Endodermal cell (in vitro differentiated cells): ENCODE data around the gene PPM1B. TPM values are rescaled to one million over a fixed set of nuclear protein-coding genes. Genes with fewer than 3 reads are reported as not detected.

Experiments used
- DNase-seq: peaks from one replicate; pipeline ENCODE4 v3.0.0-alpha.2; 2017
- H3K27ac ChIP-seq: 2 replicates; pipeline ENCODE4 v1.5.1; 2013; ENCODE audit warnings: mild to moderate bottlenecking, low read depth, low read length, moderate library complexity
- H3K27me3 ChIP-seq: 2 replicates; pipeline ENCODE4 v1.6.1; 2013; ENCODE audit warnings: mild to moderate bottlenecking, low read length, moderate library complexity; ENCODE audit not compliant: insufficient read depth, control insufficient read depth, poor library complexity, severe bottlenecking
- H3K36me3 ChIP-seq: 2 replicates; pipeline ENCODE4 v1.7.0; 2013; ENCODE audit warnings: mild to moderate bottlenecking, low read length, moderate library complexity; ENCODE audit not compliant: control insufficient read depth, insufficient read depth
- H3K4me1 ChIP-seq: one replicate; pipeline ENCODE4 v1.7.0; 2013; ENCODE audit warnings: low read length; ENCODE audit not compliant: control insufficient read depth, insufficient read depth
- H3K4me3 ChIP-seq: 2 replicates; pipeline ENCODE4 v1.5.1; 2013; ENCODE audit warnings: mild to moderate bottlenecking, low read length, moderate library complexity
- H3K9ac ChIP-seq: 2 replicates; pipeline ENCODE4 v1.6.1; 2013; ENCODE audit warnings: mild to moderate bottlenecking, low read length, moderate library complexity; ENCODE audit not compliant: poor library complexity, severe bottlenecking; ENCODE audit errors: extremely low read depth
- H3K9me3 ChIP-seq: 2 replicates; pipeline ENCODE4 v1.6.1; 2013; ENCODE audit warnings: mild to moderate bottlenecking, low read length, moderate library complexity; ENCODE audit not compliant: control insufficient read depth
- H3K27ac Mint-ChIP-seq: 2 replicates; pipeline ENCODE4 v1.8.0; 2020; ENCODE audit warnings: mixed read lengths
- H3K27me3 Mint-ChIP-seq: 2 replicates; pipeline ENCODE4 v1.8.0; 2021; ENCODE audit warnings: mild to moderate bottlenecking, mixed read lengths; ENCODE audit not compliant: insufficient read depth
- H3K36me3 Mint-ChIP-seq: 2 replicates; pipeline ENCODE4 v1.8.0; 2020; ENCODE audit warnings: low read depth, mixed read lengths
- H3K4me1 Mint-ChIP-seq: 2 replicates; pipeline ENCODE4 v1.8.0; 2020; ENCODE audit warnings: mixed read lengths
- H3K4me3 Mint-ChIP-seq: 2 replicates; pipeline ENCODE4 v1.8.0; 2020; ENCODE audit warnings: mild to moderate bottlenecking, moderate library complexity, mixed read lengths
- H3K9me3 Mint-ChIP-seq: 2 replicates; pipeline ENCODE4 v1.8.0; 2020; ENCODE audit warnings: mild to moderate bottlenecking, mixed read lengths
- WGBS, 2 experiments: methylation state at CpG; one replicate each; pipeline versions ENCODE4 v1.1.5 to v1.1.7; 2013; ENCODE audit warnings: missing lambda C conversion rate in 2 of 2, mixed read lengths in 1 of 2; ENCODE audit not compliant: insufficient coverage in 1 of 2, insufficient read length in 1 of 2; 5-methylcytosine and 5-hydroxymethylcytosine counted together
- total RNA-seq, 2 donors: library from RNA; stranded (reverse); fragmentation: NEBNext Ultra II Directional in 1 of 2; extraction: Animal tissue kit (Norgen Biotek cat#: 25700) in 1 of 2; gene quantifications; 2 replicates in 1 of 2; 3 replicates in 1 of 2; pipeline ENCODE4 v1.2.1, GENCODE V29; 2021
- TF ChIP-seq, protein P1 (sequence below): fragments of 200-600 bp; sonication (generic); conservative IDR thresholded peaks from 2 replicates; pipeline ENCODE4 v1.5.0; 2021; ENCODE audit warnings: antibody characterized with exemption, mild to moderate bottlenecking

Gene PPM1B
- total RNA-seq, 2 donors from 2014 or later: 54.9 to 70.5 TPM

DNA sequence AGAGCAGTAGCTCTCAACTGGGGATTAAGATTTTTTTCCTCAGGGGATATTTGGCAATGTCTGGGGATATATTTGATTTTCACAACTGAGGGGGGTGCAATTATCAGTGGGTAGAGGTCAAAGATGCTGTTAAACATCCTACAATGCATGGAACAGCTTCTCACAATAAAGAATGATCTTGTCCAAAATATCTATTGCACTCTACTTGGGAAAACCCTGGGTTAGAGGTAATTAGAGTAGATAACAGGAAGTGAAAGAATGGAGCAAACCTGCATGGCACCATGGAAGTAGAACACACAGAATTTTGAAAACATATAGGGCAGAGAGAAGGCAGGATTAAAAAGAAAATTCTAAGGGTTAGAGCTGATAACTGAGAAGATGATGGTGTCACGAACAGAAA is 26.4 kb upstream of the PPM1B start:
- no peaks in the 10 kb centered on the region for H3K27me3 Mint-ChIP-seq
- WGBS, 2 experiments: 93 to 100% methylated on average over 1 of the region's 1 CpG
- Histone ChIP-seq H3K36me3 (no peaks in the 10 kb centered on the region), H3K27me3 (no peaks in the 10 kb centered on the region), H3K4me1 (no peaks in the 10 kb centered on the region), H3K4me3 (no peak overlapping the region), H3K9me3 (peaks cover 11% of the 10 kb centered on the region), H3K27ac (no peak overlapping the region), H3K9ac (no peak overlapping the region)
- DNase-seq: no peak
- no peak overlapping the region for H3K4me3 Mint-ChIP-seq
- peaks cover 8% of the 10 kb centered on the region for H3K4me1 Mint-ChIP-seq
- H3K27ac Mint-ChIP-seq: no peak overlapping the region
- no peaks in the 10 kb centered on the region for H3K36me3 Mint-ChIP-seq
- TF ChIP-seq, protein P1, sequence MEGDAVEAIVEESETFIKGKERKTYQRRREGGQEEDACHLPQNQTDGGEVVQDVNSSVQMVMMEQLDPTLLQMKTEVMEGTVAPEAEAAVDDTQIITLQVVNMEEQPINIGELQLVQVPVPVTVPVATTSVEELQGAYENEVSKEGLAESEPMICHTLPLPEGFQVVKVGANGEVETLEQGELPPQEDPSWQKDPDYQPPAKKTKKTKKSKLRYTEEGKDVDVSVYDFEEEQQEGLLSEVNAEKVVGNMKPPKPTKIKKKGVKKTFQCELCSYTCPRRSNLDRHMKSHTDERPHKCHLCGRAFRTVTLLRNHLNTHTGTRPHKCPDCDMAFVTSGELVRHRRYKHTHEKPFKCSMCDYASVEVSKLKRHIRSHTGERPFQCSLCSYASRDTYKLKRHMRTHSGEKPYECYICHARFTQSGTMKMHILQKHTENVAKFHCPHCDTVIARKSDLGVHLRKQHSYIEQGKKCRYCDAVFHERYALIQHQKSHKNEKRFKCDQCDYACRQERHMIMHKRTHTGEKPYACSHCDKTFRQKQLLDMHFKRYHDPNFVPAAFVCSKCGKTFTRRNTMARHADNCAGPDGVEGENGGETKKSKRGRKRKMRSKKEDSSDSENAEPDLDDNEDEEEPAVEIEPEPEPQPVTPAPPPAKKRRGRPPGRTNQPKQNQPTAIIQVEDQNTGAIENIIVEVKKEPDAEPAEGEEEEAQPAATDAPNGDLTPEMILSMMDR: no peak
- peaks cover 11% of the 10 kb centered on the region for H3K9me3 Mint-ChIP-seq

DNA sequence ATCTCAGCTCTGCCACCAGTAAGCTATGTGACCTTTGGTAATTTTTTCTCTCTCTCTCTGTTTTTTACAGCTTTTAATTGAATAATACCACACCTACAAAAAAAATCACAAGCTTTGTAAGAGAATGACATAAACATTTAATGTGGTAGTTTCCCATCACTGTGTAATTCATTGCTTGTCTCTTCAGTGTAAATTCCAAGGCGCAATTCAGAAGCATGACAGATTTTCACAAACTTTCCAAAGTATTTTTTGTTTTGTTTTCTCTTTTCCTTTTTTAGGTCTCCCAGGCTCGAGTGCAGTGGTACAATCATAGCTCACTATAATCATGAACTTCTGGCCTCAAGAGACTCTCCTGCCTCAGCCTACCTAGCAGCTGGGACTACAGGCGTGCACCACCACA is 25.0 kb upstream of the PPM1B start:
- H3K27me3 ChIP-seq: no peaks in the 10 kb centered on the region
- H3K36me3 Mint-ChIP-seq: no peaks in the 10 kb centered on the region
- no peak for DNase-seq
- no peaks in the 10 kb centered on the region for H3K36me3 ChIP-seq
- H3K27ac Mint-ChIP-seq: no peak overlapping the region
- peaks cover 1% of the 10 kb centered on the region for H3K4me1 Mint-ChIP-seq
- 90 to 96% methylated on average over 3 of the region's 3 CpGs for WGBS, 2 experiments
- H3K4me3 Mint-ChIP-seq: no peak overlapping the region
- H3K27ac ChIP-seq: no peak overlapping the region
- peaks cover 11% of the 10 kb centered on the region for H3K9me3 ChIP-seq
- TF ChIP-seq, protein P1: no peak
- no peaks in the 10 kb centered on the region for H3K4me1 ChIP-seq
- H3K27me3 Mint-ChIP-seq: no peaks in the 10 kb centered on the region
- peaks cover 11% of the 10 kb centered on the region for H3K9me3 Mint-ChIP-seq
- no peak overlapping the region for H3K9ac ChIP-seq
- no peak overlapping the region for H3K4me3 ChIP-seq

DNA sequence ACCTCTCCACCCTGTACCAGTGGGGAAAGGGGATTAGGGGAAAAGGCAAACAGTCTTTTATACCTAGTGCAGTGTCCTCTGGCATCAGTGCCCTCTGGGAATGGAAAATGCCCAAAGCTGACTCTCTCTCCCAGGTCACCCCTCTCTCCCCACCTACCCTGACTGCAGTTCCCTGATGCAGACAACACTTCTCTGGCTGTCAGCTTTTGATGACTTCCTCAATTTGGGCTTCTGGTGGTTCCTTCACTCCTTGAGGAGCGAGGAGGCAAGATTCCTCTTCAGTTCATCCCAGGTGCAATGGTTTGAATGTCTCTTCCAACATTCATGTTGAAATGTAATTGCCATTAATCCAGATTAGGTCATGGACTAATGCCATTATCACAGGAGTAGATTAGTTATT is 19.7 kb upstream of the PPM1B start:
- Mint-ChIP-seq H3K9me3 (no peaks in the 10 kb centered on the region), H3K27me3 (no peaks in the 10 kb centered on the region), H3K36me3 (no peaks in the 10 kb centered on the region), H3K4me1 (no peaks in the 10 kb centered on the region), H3K27ac (no peak overlapping the region), H3K4me3 (no peak overlapping the region)
- Histone ChIP-seq H3K9ac (no peak overlapping the region), H3K9me3 (peaks cover 5% of the 10 kb centered on the region), H3K36me3 (no peaks in the 10 kb centered on the region), H3K4me3 (no peak overlapping the region), H3K27ac (no peak overlapping the region), H3K4me1 (no peaks in the 10 kb centered on the region), H3K27me3 (no peaks in the 10 kb centered on the region)
- DNase-seq: no peak
- TF ChIP-seq, protein P1: no peak
- WGBS, 2 experiments: 93 to 100% methylated on average over 1 of the region's 1 CpG
